Testis (tissue), 3 donors: ENCODE measurements around the gene CD226. TPM values are rescaled to one million over a fixed set of nuclear protein-coding genes. Genes with fewer than 3 reads are reported as not detected.

Source experiments
- DNase-seq: peaks from one replicate; pipeline ENCODE4 v3.0.0-alpha.2; 2019
- H3K27ac ChIP-seq, 2 donors: fragments of 200-600 bp; sonication (generic); one replicate each; pipeline ENCODE4 v1.5.1; 2019
- H3K27me3 ChIP-seq: fragments of 200-600 bp; sonication (generic); one replicate; pipeline ENCODE4 v1.5.1; 2019
- H3K36me3 ChIP-seq: fragments of 200-600 bp; sonication (generic); one replicate; pipeline ENCODE4 v1.5.1; 2017; ENCODE audit warnings: low read depth; ENCODE audit errors: missing control alignments
- H3K4me1 ChIP-seq: fragments of 200-600 bp; sonication (generic); one replicate; pipeline ENCODE4 v1.5.1; 2019
- H3K4me3 ChIP-seq, 2 donors: fragments of 200-600 bp; sonication (generic); one replicate each; pipeline ENCODE4 v1.5.1; 2017 to 2019
- H3K9me3 ChIP-seq: fragments of 200-600 bp; sonication (generic); one replicate; pipeline ENCODE4 v1.5.1; 2017
- CTCF ChIP-seq, 3 experiments: fragments of 450-650 bp in 2 of 3; fragments of 200-600 bp in 1 of 3; sonication (generic) in 1 of 3; IDR thresholded peaks; one replicate each; pipeline ENCODE4 v1.5.1; 2016 to 2019; ENCODE audit warnings: antibody characterized with exemption in 3 of 3, mild to moderate bottlenecking in 2 of 3, moderate library complexity in 1 of 3
- POLR2A ChIP-seq: fragments of 450-650 bp; IDR thresholded peaks from one replicate; pipeline ENCODE4 v1.6.1; 2017; ENCODE audit warnings: antibody characterized with exemption, mild to moderate bottlenecking, moderate library complexity
- WGBS, 2 donors: methylation state at CpG; one replicate each; pipeline ENCODE4 v1.1.5; 2018; 5-methylcytosine and 5-hydroxymethylcytosine counted together
- intact Hi-C: fragments of 100-400 bp; cut with DNase I; formaldehyde crosslinking; loops from one replicate; pipeline ENCODE4 v1.15.1; 2023; ENCODE audit warnings: low total_unique reads
- polyA plus RNA-seq: library from polyadenylated mRNA; stranded (reverse); fragments of 350-450 nt; fragmentation: Illumina TruSeq; extraction: RNeasy Lipid Tissue Mini Kit (QIAGEN cat#74804); gene quantifications from one replicate; pipeline ENCODE4 v1.2.3, GENCODE V29; 2014; ENCODE audit warnings: low read depth, low replicate concordance; ENCODE audit not compliant: insufficient read depth
- total RNA-seq, 2 donors: library from RNA; depleted of rRNA; stranded (reverse); fragments of >200 nt; gene quantifications; one replicate each; pipeline ENCODE4 v1.2.3, GENCODE V29; 2016

The CD226 gene
- total and polyA plus RNA-seq, 3 donors from 2014 or later, result 2.6 to 3.0 (median 2.9) TPM

- no peak overlapping the region for H3K27ac ChIP-seq
- intact Hi-C loops, result no loop called here
- WGBS, 2 donors, result 79 to 88% methylated on average over 6 of the region's 6 CpGs
- H3K4me1 ChIP-seq, result no peaks in the 10 kb centered on the region
- TF ChIP-seq CTCF (IDR thresholded peaks at IDR 0.05), result no peak
- TF ChIP-seq POLR2A, result no peak
- no peaks in the 10 kb centered on the region for H3K36me3 ChIP-seq
- H3K27me3 ChIP-seq, result no peaks in the 10 kb centered on the region
- no peak for DNase-seq
- H3K9me3 ChIP-seq, result no peaks in the 10 kb centered on the region
- H3K4me3 ChIP-seq, result no peak overlapping the region
Observed at GRCh38 chr18:69878213-69878933, 69.3 kb downstream of the CD226 start.

GRCh38 chr18:69876490-69876889 lies 71.2 kb downstream of the CD226 start:
- no peaks in the 10 kb centered on the region for H3K9me3 ChIP-seq
- no peak overlapping the region for H3K4me3 ChIP-seq
- no peak overlapping the region for H3K27ac ChIP-seq
- intact Hi-C loops, result no loop called here
- no peaks in the 10 kb centered on the region for H3K36me3 ChIP-seq
- no peak for DNase-seq
- H3K27me3 ChIP-seq, result no peaks in the 10 kb centered on the region
- WGBS, 2 donors, result 96 to 99% methylated on average over 3 of the region's 3 CpGs
- no peak for TF ChIP-seq POLR2A
- no peak for TF ChIP-seq CTCF (IDR thresholded peaks at IDR 0.05)
- H3K4me1 ChIP-seq, result no peaks in the 10 kb centered on the region

GRCh38 chr18:69874058-69874457 lies 73.6 kb downstream of the CD226 start:
- intact Hi-C loops, result no loop called here
- WGBS, 2 donors, result 89 to 93% methylated on average over 2 of the region's 2 CpGs

GRCh38 chr18:69872661-69873060 lies 75.0 kb downstream of the CD226 start:
- H3K4me1 ChIP-seq, result no peaks in the 10 kb centered on the region
- intact Hi-C loops, result no loop called here
- no peaks in the 10 kb centered on the region for H3K27me3 ChIP-seq
- no peak for DNase-seq
- WGBS, 2 donors, result 85 to 89% methylated on average over 4 of the region's 4 CpGs
- H3K36me3 ChIP-seq, result no peaks in the 10 kb centered on the region
- H3K4me3 ChIP-seq, result no peak overlapping the region
- H3K9me3 ChIP-seq, result no peaks in the 10 kb centered on the region
- H3K27ac ChIP-seq, result no peak overlapping the region
- TF ChIP-seq POLR2A (no peak), CTCF (IDR thresholded peaks at IDR 0.05) (no peak)

More at GRCh38 chr18:69874058-69874457, 73.6 kb downstream of the CD226 start:
- Histone ChIP-seq H3K4me1 (no peaks in the 10 kb centered on the region), H3K27ac (no peak overlapping the region), H3K36me3 (no peaks in the 10 kb centered on the region), H3K4me3 (no peak overlapping the region), H3K27me3 (no peaks in the 10 kb centered on the region), H3K9me3 (no peaks in the 10 kb centered on the region)
- DNase-seq, result no peak
- no peak for TF ChIP-seq POLR2A
- TF ChIP-seq CTCF (IDR thresholded peaks at IDR 0.05), result no peak

- whole genome bisulfite sequencing, 2 donors, result 86 to 90% methylated on average over 2 of the region's 2 CpGs
- intact Hi-C loops, result no loop called here
- H3K27me3 ChIP-seq, result no peaks in the 10 kb centered on the region
- no peaks in the 10 kb centered on the region for H3K4me1 ChIP-seq
- TF ChIP-seq CTCF (IDR thresholded peaks at IDR 0.05) (no peak), POLR2A (no peak)
- no peaks in the 10 kb centered on the region for H3K9me3 ChIP-seq
- H3K27ac ChIP-seq, result no peak overlapping the region
- no peak for DNase-seq
- no peaks in the 10 kb centered on the region for H3K36me3 ChIP-seq
- no peak overlapping the region for H3K4me3 ChIP-seq
Observed at GRCh38 chr18:69871363-69871762, 76.3 kb downstream of the CD226 start.
